K562 (cell line): ENCODE results near the gene LRP1B. TPM values are rescaled to one million over a fixed set of nuclear protein-coding genes. Genes with fewer than 3 reads are reported as not detected.

Source experiments
- ATAC-seq: fragments of 200-7000 bp; cut with Tn5 transposase; 3 replicates; pipeline ENCODE4 v1.9.1; 2020; ENCODE audit warnings: moderate library complexity
- BruUV-seq: library from RNA; stranded (reverse); fragments of 400-500 nt; replicated peaks from 2 replicates; lab custom pipeline; 2021; lab: Mats Ljungman, UMichigan
- CTCF ChIA-PET: fragments of 300-600 bp; formaldehyde crosslinking; extraction: SDS; loops from one replicate; lab custom pipeline; 2021; ENCODE audit warnings: low intra/inter-chr PET ratio; lab: Yijun Ruan, JAX
- POLR2A ChIA-PET: fragments of 300-600, 350-650 bp; sonication (Branson Sonifier 250); formaldehyde crosslinking; extraction: SDS; loops from one replicate; lab custom pipeline; 2021; ENCODE audit warnings: antibody characterized with exemption, inconsistent platforms; lab: Yijun Ruan, JAX
- DNase-seq, 4 experiments: peaks; one replicate each; pipeline versions ENCODE4 v3.0.0 to v3.0.0-alpha.2; 2011 to 2018; ENCODE audit warnings: low spot score in 3 of 4, mixed read lengths in 3 of 4; ENCODE audit errors: extremely low read depth in 1 of 4
- FAIRE-seq: peaks from 2 replicates; lab custom pipeline; 2011; peaks lifted over from hg19 to GRCh38; lab: Jason Lieb, UNC
- H2AFZ ChIP-seq: 2 replicates; pipeline ENCODE4 v1.6.0; 2011; ENCODE audit warnings: low read depth, low read length, control low read depth, inconsistent platforms
- H3K27ac ChIP-seq: fragments of 200-600 bp; 3 replicates; pipeline ENCODE4 v1.8.0; 2011; ENCODE audit warnings: low read depth, mild to moderate bottlenecking, control low read depth, inconsistent platforms, low read length, moderate library complexity, mixed read lengths; ENCODE audit errors: extremely low read depth
- H3K27me3 ChIP-seq, 2 experiments: fragments of 300-600 bp in 1 of 2; 2 replicates in 1 of 2; 3 replicates in 1 of 2; pipeline versions ENCODE4 v1.6.0 to v1.8.0; 2011; ENCODE audit warnings: inconsistent platforms in 2 of 2, low read length in 2 of 2, mild to moderate bottlenecking in 1 of 2, mixed read lengths in 1 of 2, moderate library complexity in 1 of 2; ENCODE audit not compliant: control insufficient read depth in 2 of 2, insufficient read depth in 2 of 2
- H3K36me3 ChIP-seq: fragments of 300-600 bp; 3 replicates; pipeline ENCODE4 v1.8.0; 2011; ENCODE audit warnings: mild to moderate bottlenecking, low read length, inconsistent platforms; ENCODE audit not compliant: control insufficient read depth, insufficient read depth
- H3K4me1 ChIP-seq, 2 experiments: fragments of 200-600 bp in 1 of 2; replicated peaks in 1 of 2; 2 replicates in 1 of 2; 3 replicates in 1 of 2; pipeline versions ENCODE4 v1.5.1 to v1.8.0; 2011; ENCODE audit warnings: inconsistent platforms in 2 of 2, low read length in 2 of 2, mild to moderate bottlenecking in 1 of 2, mixed read lengths in 1 of 2, moderate library complexity in 1 of 2; ENCODE audit not compliant: control insufficient read depth in 2 of 2, insufficient read depth in 2 of 2
- H3K4me2 ChIP-seq: 2 replicates; pipeline ENCODE4 v1.6.1; 2011; ENCODE audit warnings: low read length, control low read depth, inconsistent platforms, mixed read lengths; ENCODE audit not compliant: insufficient read depth
- H3K4me3 ChIP-seq: fragments of 200-600 bp; sonication (generic), shearing (Covaris generic); 2 replicates; pipeline ENCODE4 v1.5.1; 2016; ENCODE audit warnings: control low read depth, inconsistent platforms
- H3K79me2 ChIP-seq: fragments of 200-600 bp; 3 replicates; pipeline ENCODE4 v1.8.0; 2011; ENCODE audit warnings: low read length, inconsistent platforms; ENCODE audit not compliant: control insufficient read depth, insufficient read depth
- H3K9ac ChIP-seq, 2 experiments: 2 replicates each; pipeline versions ENCODE4 v1.6.0 to v1.6.1; 2011; ENCODE audit warnings: low read depth in 2 of 2, low read length in 2 of 2, control low read depth in 1 of 2, inconsistent platforms in 1 of 2, mild to moderate bottlenecking in 1 of 2, mixed read lengths in 1 of 2; ENCODE audit not compliant: insufficient read depth in 1 of 2
- H3K9me1 ChIP-seq: one replicate; pipeline ENCODE4 v1.6.0; 2011; ENCODE audit warnings: inconsistent platforms, mild to moderate bottlenecking, low read length, moderate library complexity; ENCODE audit not compliant: control insufficient read depth, insufficient read depth
- H3K9me3 ChIP-seq: replicated peaks from 2 replicates; pipeline ENCODE4 v1.5.1; 2011; ENCODE audit warnings: low read depth, low read length, inconsistent platforms; ENCODE audit not compliant: control insufficient read depth, insufficient read depth
- H4K20me1 ChIP-seq: replicated peaks from 2 replicates; pipeline ENCODE4 v1.6.1; 2011; ENCODE audit warnings: low read length, inconsistent platforms, mixed read lengths; ENCODE audit not compliant: control insufficient read depth, insufficient read depth
- FOXA1 ChIP-seq: fragments of 450-650 bp; IDR thresholded peaks from 2 replicates; pipeline ENCODE4 v1.6.1; 2016; ENCODE audit warnings: mild to moderate bottlenecking, borderline replicate concordance
- FOXP1 ChIP-seq: sonication (generic); formaldehyde crosslinking; IDR thresholded peaks from 2 replicates; pipeline ENCODE4 v1.8.0; 2022; ENCODE audit warnings: mild to moderate bottlenecking, missing genetic modification reagents
- NFIX ChIP-seq: fragments of 250-450 bp; sonication (Bioruptor Pico); IDR thresholded peaks from 2 replicates; pipeline ENCODE4 v1.4.0; 2020; ENCODE audit warnings: low read depth, mild to moderate bottlenecking, moderate library complexity
- SMAD3 ChIP-seq: fragments of 450-650 bp; formaldehyde crosslinking; conservative IDR thresholded peaks from 2 replicates; pipeline ENCODE4 v1.4.0; 2020; ENCODE audit warnings: mild to moderate bottlenecking
- WGBS: fragments of 100-300 bp; shearing (Covaris generic); methylation state at CpG from one replicate; pipeline ENCODE4 v1.1.6; 2016; ENCODE audit warnings: low coverage, mixed read lengths; ENCODE audit not compliant: insufficient coverage; ENCODE audit errors: missing lambda C conversion rate; 5-methylcytosine and 5-hydroxymethylcytosine counted together
- in situ Hi-C: fragments of 300-500 bp; cut with MboI; formaldehyde crosslinking; loops from 4 replicates; pipeline ENCODE4 v1.15.0; 2018; ENCODE audit warnings: inconsistent platforms, mixed read lengths
- intact Hi-C: fragments of 100-400 bp; cut with micrococcal nuclease; formaldehyde crosslinking; loops from 2 replicates; pipeline ENCODE4 v1.14.2; 2022
- polyA plus RNA-seq, 8 experiments: library from polyadenylated mRNA; depleted of rRNA in 4 of 8; stranded (reverse) in 5 of 8; unstranded in 3 of 8; fragments of >200 nt; fragmentation: Nextera tagmentation in 2 of 8; fragmentation: Illumina TruSeq in 1 of 8; extraction: Ambion mirVana in 2 of 8; extraction: Trizol in 1 of 8; gene quantifications; 2 replicates each; pipeline versions ENCODE4 v1.2.1 to v1.2.3, GENCODE V29; 2011 to 2014; ENCODE audit warnings: inconsistent platforms in 1 of 8, missing spikeins in 1 of 8
- total RNA-seq, 7 experiments: library from RNA; depleted of rRNA in 6 of 7; stranded (reverse); fragments of >200 nt in 6 of 7; fragmentation: Illumina TruSeq in 2 of 7; extraction: Trizol in 2 of 7; gene quantifications; 2 replicates each; pipeline versions ENCODE4 v1.2.1 to v1.2.3, GENCODE V29; 2011 to 2021; ENCODE audit warnings: low replicate concordance in 1 of 7
- TF ChIP-seq, protein P1 (sequence below): fragments of 250-450 bp; sonication (Bioruptor Pico); IDR thresholded peaks from 2 replicates; pipeline ENCODE4 v1.5.0; 2020; ENCODE audit warnings: mild to moderate bottlenecking, borderline replicate concordance
- TF ChIP-seq, protein P2 (sequence below): fragments of 450-650 bp; formaldehyde crosslinking; IDR thresholded peaks from 2 replicates; pipeline ENCODE4 v1.4.0; 2022; ENCODE audit warnings: mild to moderate bottlenecking, moderate library complexity
- TF ChIP-seq, protein P3 (sequence below), 2 experiments: fragments of 450-650 bp; conservative IDR thresholded peaks; 2 replicates each; pipeline ENCODE4 v1.6.1; 2017; ENCODE audit warnings: mild to moderate bottlenecking in 2 of 2, moderate library complexity in 2 of 2
- TF ChIP-seq, protein P4 (sequence below): fragments of 450-650 bp; IDR thresholded peaks from 2 replicates; pipeline ENCODE4 v1.7.1; 2018; ENCODE audit warnings: mild to moderate bottlenecking, low read depth; ENCODE audit not compliant: partially characterized antibody
- TF ChIP-seq, protein P5 (sequence below): fragments of 250-450 bp; sonication (Bioruptor Pico); IDR thresholded peaks from 2 replicates; pipeline ENCODE4 v1.8.0; 2021; ENCODE audit warnings: moderate library complexity, mild to moderate bottlenecking, inconsistent platforms
- TF ChIP-seq, protein P6 (sequence below): fragments of 450-650 bp; IDR thresholded peaks from 2 replicates; pipeline ENCODE4 v1.6.1; 2017; ENCODE audit warnings: antibody characterized with exemption, mild to moderate bottlenecking

Gene LRP1B
- total and polyA plus RNA-seq, 9 of the 15 experiments (the other 6 are each of a cell fraction or from before 2014, with no cell fraction given), result not detected

DNA sequence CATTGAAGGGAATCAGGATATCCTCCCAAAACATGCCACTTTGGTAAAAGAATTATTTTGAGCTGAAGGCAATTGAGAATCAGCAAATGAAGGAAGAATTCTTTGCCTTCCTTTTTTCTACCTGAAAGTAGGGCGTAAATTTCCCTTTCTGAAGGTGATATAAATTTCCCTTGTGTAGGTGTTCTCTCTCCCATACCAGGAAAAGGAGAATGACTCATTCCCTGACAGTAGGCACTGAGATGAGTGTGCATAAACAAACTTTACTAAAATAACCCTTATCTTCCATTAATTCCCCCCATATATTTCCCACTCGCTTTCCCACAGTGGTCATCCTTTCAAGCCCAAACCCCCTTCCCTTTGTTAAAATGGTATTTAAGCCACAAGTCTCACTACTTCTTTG, 1339.0 kb downstream of the LRP1B start:
- H3K9me3 ChIP-seq, result no peaks in the 10 kb centered on the region
- DNase-seq, result no peak
- no peaks in the 10 kb centered on the region for H4K20me1 ChIP-seq
- H3K4me1 ChIP-seq, result no peaks in the 10 kb centered on the region
- no peaks in the 10 kb centered on the region for H3K36me3 ChIP-seq
- H2AFZ ChIP-seq, result no peak overlapping the region
- no peak overlapping the region for H3K27ac ChIP-seq
- no peak for ATAC-seq
- CTCF ChIA-PET, result no interaction called here
- 0% methylated on average over 2 of the region's 2 CpGs for WGBS
- in situ Hi-C loops, result no loop called here
- no peaks in the 10 kb centered on the region for H3K27me3 ChIP-seq
- no peak overlapping the region for H3K4me2 ChIP-seq
- H3K9me1 ChIP-seq, result no peaks in the 10 kb centered on the region
- intact Hi-C loops, result no loop called here
- POLR2A ChIA-PET, result no interaction called here
- H3K9ac ChIP-seq, result no peak overlapping the region
- H3K79me2 ChIP-seq, result no peaks in the 10 kb centered on the region
- no peak for FAIRE-seq
- no TSS peak for BruUV-seq
- H3K4me3 ChIP-seq, result no peak overlapping the region
- TF ChIP-seq, protein P1, sequence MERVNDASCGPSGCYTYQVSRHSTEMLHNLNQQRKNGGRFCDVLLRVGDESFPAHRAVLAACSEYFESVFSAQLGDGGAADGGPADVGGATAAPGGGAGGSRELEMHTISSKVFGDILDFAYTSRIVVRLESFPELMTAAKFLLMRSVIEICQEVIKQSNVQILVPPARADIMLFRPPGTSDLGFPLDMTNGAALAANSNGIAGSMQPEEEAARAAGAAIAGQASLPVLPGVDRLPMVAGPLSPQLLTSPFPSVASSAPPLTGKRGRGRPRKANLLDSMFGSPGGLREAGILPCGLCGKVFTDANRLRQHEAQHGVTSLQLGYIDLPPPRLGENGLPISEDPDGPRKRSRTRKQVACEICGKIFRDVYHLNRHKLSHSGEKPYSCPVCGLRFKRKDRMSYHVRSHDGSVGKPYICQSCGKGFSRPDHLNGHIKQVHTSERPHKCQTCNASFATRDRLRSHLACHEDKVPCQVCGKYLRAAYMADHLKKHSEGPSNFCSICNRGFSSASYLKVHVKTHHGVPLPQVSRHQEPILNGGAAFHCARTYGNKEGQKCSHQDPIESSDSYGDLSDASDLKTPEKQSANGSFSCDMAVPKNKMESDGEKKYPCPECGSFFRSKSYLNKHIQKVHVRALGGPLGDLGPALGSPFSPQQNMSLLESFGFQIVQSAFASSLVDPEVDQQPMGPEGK (CRISPR knock-in tag), result no peak
- TF ChIP-seq, protein P2, sequence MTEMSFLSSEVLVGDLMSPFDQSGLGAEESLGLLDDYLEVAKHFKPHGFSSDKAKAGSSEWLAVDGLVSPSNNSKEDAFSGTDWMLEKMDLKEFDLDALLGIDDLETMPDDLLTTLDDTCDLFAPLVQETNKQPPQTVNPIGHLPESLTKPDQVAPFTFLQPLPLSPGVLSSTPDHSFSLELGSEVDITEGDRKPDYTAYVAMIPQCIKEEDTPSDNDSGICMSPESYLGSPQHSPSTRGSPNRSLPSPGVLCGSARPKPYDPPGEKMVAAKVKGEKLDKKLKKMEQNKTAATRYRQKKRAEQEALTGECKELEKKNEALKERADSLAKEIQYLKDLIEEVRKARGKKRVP, result no peak
- TF ChIP-seq FOXP1 (CRISPR knock-in tag) (no peak), FOXA1 (no peak), SMAD3 (no peak), NFIX (CRISPR knock-in tag) (no peak)
- TF ChIP-seq, protein P3, sequence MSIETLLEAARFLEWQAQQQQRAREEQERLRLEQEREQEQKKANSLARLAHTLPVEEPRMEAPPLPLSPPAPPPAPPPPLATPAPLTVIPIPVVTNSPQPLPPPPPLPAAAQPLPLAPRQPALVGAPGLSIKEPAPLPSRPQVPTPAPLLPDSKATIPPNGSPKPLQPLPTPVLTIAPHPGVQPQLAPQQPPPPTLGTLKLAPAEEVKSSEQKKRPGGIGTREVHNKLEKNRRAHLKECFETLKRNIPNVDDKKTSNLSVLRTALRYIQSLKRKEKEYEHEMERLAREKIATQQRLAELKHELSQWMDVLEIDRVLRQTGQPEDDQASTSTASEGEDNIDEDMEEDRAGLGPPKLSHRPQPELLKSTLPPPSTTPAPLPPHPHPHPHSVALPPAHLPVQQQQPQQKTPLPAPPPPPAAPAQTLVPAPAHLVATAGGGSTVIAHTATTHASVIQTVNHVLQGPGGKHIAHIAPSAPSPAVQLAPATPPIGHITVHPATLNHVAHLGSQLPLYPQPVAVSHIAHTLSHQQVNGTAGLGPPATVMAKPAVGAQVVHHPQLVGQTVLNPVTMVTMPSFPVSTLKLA (conservative IDR thresholded peaks at IDR 0.05), result no peak
- TF ChIP-seq, protein P4, sequence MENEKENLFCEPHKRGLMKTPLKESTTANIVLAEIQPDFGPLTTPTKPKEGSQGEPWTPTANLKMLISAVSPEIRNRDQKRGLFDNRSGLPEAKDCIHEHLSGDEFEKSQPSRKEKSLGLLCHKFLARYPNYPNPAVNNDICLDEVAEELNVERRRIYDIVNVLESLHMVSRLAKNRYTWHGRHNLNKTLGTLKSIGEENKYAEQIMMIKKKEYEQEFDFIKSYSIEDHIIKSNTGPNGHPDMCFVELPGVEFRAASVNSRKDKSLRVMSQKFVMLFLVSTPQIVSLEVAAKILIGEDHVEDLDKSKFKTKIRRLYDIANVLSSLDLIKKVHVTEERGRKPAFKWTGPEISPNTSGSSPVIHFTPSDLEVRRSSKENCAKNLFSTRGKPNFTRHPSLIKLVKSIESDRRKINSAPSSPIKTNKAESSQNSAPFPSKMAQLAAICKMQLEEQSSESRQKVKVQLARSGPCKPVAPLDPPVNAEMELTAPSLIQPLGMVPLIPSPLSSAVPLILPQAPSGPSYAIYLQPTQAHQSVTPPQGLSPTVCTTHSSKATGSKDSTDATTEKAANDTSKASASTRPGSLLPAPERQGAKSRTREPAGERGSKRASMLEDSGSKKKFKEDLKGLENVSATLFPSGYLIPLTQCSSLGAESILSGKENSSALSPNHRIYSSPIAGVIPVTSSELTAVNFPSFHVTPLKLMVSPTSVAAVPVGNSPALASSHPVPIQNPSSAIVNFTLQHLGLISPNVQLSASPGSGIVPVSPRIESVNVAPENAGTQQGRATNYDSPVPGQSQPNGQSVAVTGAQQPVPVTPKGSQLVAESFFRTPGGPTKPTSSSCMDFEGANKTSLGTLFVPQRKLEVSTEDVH, result no peak
- TF ChIP-seq, protein P5, sequence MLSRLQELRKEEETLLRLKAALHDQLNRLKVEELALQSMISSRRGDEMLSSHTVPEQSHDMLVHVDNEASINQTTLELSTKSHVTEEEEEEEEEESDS (CRISPR knock-in tag), result no peak
- TF ChIP-seq, protein P6, sequence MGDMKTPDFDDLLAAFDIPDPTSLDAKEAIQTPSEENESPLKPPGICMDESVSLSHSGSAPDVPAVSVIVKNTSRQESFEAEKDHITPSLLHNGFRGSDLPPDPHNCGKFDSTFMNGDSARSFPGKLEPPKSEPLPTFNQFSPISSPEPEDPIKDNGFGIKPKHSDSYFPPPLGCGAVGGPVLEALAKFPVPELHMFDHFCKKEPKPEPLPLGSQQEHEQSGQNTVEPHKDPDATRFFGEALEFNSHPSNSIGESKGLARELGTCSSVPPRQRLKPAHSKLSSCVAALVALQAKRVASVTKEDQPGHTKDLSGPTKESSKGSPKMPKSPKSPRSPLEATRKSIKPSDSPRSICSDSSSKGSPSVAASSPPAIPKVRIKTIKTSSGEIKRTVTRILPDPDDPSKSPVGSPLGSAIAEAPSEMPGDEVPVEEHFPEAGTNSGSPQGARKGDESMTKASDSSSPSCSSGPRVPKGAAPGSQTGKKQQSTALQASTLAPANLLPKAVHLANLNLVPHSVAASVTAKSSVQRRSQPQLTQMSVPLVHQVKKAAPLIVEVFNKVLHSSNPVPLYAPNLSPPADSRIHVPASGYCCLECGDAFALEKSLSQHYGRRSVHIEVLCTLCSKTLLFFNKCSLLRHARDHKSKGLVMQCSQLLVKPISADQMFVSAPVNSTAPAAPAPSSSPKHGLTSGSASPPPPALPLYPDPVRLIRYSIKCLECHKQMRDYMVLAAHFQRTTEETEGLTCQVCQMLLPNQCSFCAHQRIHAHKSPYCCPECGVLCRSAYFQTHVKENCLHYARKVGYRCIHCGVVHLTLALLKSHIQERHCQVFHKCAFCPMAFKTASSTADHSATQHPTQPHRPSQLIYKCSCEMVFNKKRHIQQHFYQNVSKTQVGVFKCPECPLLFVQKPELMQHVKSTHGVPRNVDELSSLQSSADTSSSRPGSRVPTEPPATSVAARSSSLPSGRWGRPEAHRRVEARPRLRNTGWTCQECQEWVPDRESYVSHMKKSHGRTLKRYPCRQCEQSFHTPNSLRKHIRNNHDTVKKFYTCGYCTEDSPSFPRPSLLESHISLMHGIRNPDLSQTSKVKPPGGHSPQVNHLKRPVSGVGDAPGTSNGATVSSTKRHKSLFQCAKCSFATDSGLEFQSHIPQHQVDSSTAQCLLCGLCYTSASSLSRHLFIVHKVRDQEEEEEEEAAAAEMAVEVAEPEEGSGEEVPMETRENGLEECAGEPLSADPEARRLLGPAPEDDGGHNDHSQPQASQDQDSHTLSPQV, result no peak
